H9 (cell line): ENCODE measurements around the gene COCH. TPM values are rescaled to one million over a fixed set of nuclear protein-coding genes. Genes with fewer than 3 reads are reported as not detected.

Experiments
- DNase-seq: peaks from one replicate; pipeline ENCODE4 v3.0.0-alpha.2; 2017
- H2AFZ ChIP-seq: one replicate; pipeline ENCODE4 v1.6.1; 2013; ENCODE audit warnings: mild to moderate bottlenecking, low read length, control low read depth, moderate library complexity
- H2AK5ac ChIP-seq: 2 replicates; pipeline ENCODE4 v1.6.1; 2013; ENCODE audit warnings: low read length, control low read depth, mixed read lengths; ENCODE audit not compliant: insufficient read length
- H2BK120ac ChIP-seq: one replicate; pipeline ENCODE4 v1.6.1; 2013; ENCODE audit warnings: low read depth, mild to moderate bottlenecking, low read length, control low read depth, inconsistent platforms; ENCODE audit not compliant: poor library complexity, severe bottlenecking
- H2BK12ac ChIP-seq: 2 replicates; pipeline ENCODE4 v1.6.1; 2013; ENCODE audit warnings: low read length, control low read depth, mixed read lengths, low read depth; ENCODE audit not compliant: insufficient read length
- H2BK15ac ChIP-seq: 2 replicates; pipeline ENCODE4 v1.6.1; 2013; ENCODE audit warnings: low read depth, low read length, control low read depth
- H2BK20ac ChIP-seq: one replicate; pipeline ENCODE4 v1.6.1; 2013; ENCODE audit warnings: low read depth, mild to moderate bottlenecking, low read length, control low read depth, inconsistent platforms; ENCODE audit not compliant: poor library complexity, severe bottlenecking
- H2BK5ac ChIP-seq: 2 replicates; pipeline ENCODE4 v1.6.1; 2013; ENCODE audit warnings: low read length, control low read depth, mixed read lengths; ENCODE audit not compliant: insufficient read length
- H3K14ac ChIP-seq: 2 replicates; pipeline ENCODE4 v1.6.1; 2013; ENCODE audit warnings: low read length, control low read depth; ENCODE audit not compliant: insufficient read depth
- H3K18ac ChIP-seq: 2 replicates; pipeline ENCODE4 v1.6.1; 2013; ENCODE audit warnings: low read depth, mild to moderate bottlenecking, mixed read lengths, low read length, control low read depth; ENCODE audit not compliant: insufficient read length
- H3K23ac ChIP-seq: 2 replicates; pipeline ENCODE4 v1.6.1; 2013; ENCODE audit warnings: low read length, control low read depth, mixed read lengths, low read depth; ENCODE audit not compliant: insufficient read length
- H3K23me2 ChIP-seq: 2 replicates; pipeline ENCODE4 v1.6.1; 2013; ENCODE audit warnings: low read depth, mild to moderate bottlenecking, mixed read lengths, low read length, control low read depth; ENCODE audit not compliant: insufficient read length, poor library complexity, severe bottlenecking
- H3K27ac ChIP-seq: 2 replicates; pipeline ENCODE4 v1.5.1; 2013; ENCODE audit warnings: low read length, control low read depth, mixed read lengths, low read depth; ENCODE audit not compliant: insufficient read length
- H3K27me3 ChIP-seq: 2 replicates; pipeline ENCODE4 v1.6.1; 2013; ENCODE audit warnings: low read length, control low read depth, inconsistent platforms; ENCODE audit not compliant: insufficient read depth
- H3K4ac ChIP-seq: 2 replicates; pipeline ENCODE4 v1.6.1; 2013; ENCODE audit warnings: low read depth, mild to moderate bottlenecking, control low read depth, inconsistent platforms, low read length, moderate library complexity
- H3K4me1 ChIP-seq: 2 replicates; pipeline ENCODE4 v1.6.1; 2013; ENCODE audit warnings: low read length, control low read depth, inconsistent platforms; ENCODE audit not compliant: insufficient read depth
- H3K4me2 ChIP-seq: 2 replicates; pipeline ENCODE4 v1.6.1; 2013; ENCODE audit warnings: low read length, control low read depth, mixed read lengths; ENCODE audit not compliant: insufficient read length, insufficient read depth
- H3K56ac ChIP-seq: 2 replicates; pipeline ENCODE4 v1.6.1; 2013; ENCODE audit warnings: low read depth, mild to moderate bottlenecking, mixed read lengths, low read length, control low read depth; ENCODE audit not compliant: insufficient read length
- H3K79me1 ChIP-seq: 2 replicates; pipeline ENCODE4 v1.6.1; 2013; ENCODE audit warnings: low read depth, mild to moderate bottlenecking, moderate library complexity, low read length, control low read depth, inconsistent platforms; ENCODE audit not compliant: insufficient read depth, poor library complexity, severe bottlenecking
- H3K79me2 ChIP-seq: 2 replicates; pipeline ENCODE4 v1.6.1; 2013; ENCODE audit warnings: low read length, control low read depth, inconsistent platforms; ENCODE audit not compliant: insufficient read depth
- H3K9ac ChIP-seq: 2 replicates; pipeline ENCODE4 v1.6.1; 2013; ENCODE audit warnings: low read length, control low read depth, mixed read lengths; ENCODE audit not compliant: insufficient read length; ENCODE audit errors: extremely low read depth
- H3K9me3 ChIP-seq: one replicate; pipeline ENCODE4 v1.6.1; 2013; ENCODE audit warnings: low read depth, low read length, inconsistent platforms; ENCODE audit not compliant: control insufficient read depth
- H3T11ph ChIP-seq: one replicate; pipeline ENCODE4 v1.6.1; 2013; ENCODE audit warnings: mild to moderate bottlenecking, low read length, control low read depth, inconsistent platforms
- H4K20me1 ChIP-seq: one replicate; pipeline ENCODE4 v1.6.1; 2013; ENCODE audit not compliant: control insufficient read depth, insufficient read length, insufficient read depth
- H4K5ac ChIP-seq: 2 replicates; pipeline ENCODE4 v1.6.1; 2013; ENCODE audit warnings: low read depth, mild to moderate bottlenecking, mixed read lengths, low read length, control low read depth; ENCODE audit not compliant: insufficient read length
- H4K8ac ChIP-seq: replicated peaks from 2 replicates; pipeline ENCODE4 v1.6.1; 2013; ENCODE audit warnings: low read length, control low read depth, mixed read lengths, low read depth; ENCODE audit not compliant: insufficient read length
- H4K91ac ChIP-seq: 2 replicates; pipeline ENCODE4 v1.6.1; 2013; ENCODE audit warnings: low read depth, mild to moderate bottlenecking, moderate library complexity, mixed read lengths, low read length, control low read depth; ENCODE audit not compliant: insufficient read length
- H3K27ac Mint-ChIP-seq, 3 experiments: 2 replicates in 2 of 3; 3 replicates in 1 of 3; pipeline ENCODE4 v1.8.0; 2020 to 2021; ENCODE audit warnings: mixed read lengths in 3 of 3, mild to moderate bottlenecking in 1 of 3, moderate library complexity in 1 of 3
- H3K27me3 Mint-ChIP-seq: 2 replicates; pipeline ENCODE4 v1.8.0; 2021; ENCODE audit warnings: low read depth, mild to moderate bottlenecking, moderate library complexity, mixed read lengths
- H3K36me3 Mint-ChIP-seq, 3 experiments: 2 replicates in 2 of 3; 3 replicates in 1 of 3; pipeline ENCODE4 v1.8.0; 2020 to 2021; ENCODE audit warnings: low read depth in 3 of 3, mixed read lengths in 3 of 3; ENCODE audit not compliant: insufficient read depth in 1 of 3
- H3K4me1 Mint-ChIP-seq, 2 experiments: 2 replicates each; pipeline ENCODE4 v1.8.0; 2020; ENCODE audit warnings: mixed read lengths in 2 of 2
- H3K4me3 Mint-ChIP-seq, 2 experiments: 2 replicates in 1 of 2; 3 replicates in 1 of 2; pipeline ENCODE4 v1.8.0; 2020 to 2021; ENCODE audit warnings: mild to moderate bottlenecking in 2 of 2, mixed read lengths in 2 of 2, moderate library complexity in 1 of 2
- H3K9me3 Mint-ChIP-seq, 2 experiments: 2 replicates in 1 of 2; 3 replicates in 1 of 2; pipeline ENCODE4 v1.8.0; 2020; ENCODE audit warnings: mild to moderate bottlenecking in 2 of 2, mixed read lengths in 2 of 2, moderate library complexity in 1 of 2
- CTCF ChIP-seq: fragments of 200-600 bp; sonication (generic); conservative IDR thresholded peaks from 3 replicates; pipeline ENCODE4 v1.8.0; 2021; ENCODE audit warnings: antibody characterized with exemption, mild to moderate bottlenecking
- WGBS: extraction: QIAGEN DNeasy Blood & Tissue Kit; methylation state at CpG from one replicate; pipeline ENCODE4 v1.1.7; 2013; ENCODE audit warnings: missing lambda C conversion rate, low lambda C conversion rate, mixed read lengths; ENCODE audit not compliant: insufficient read length; ENCODE audit errors: extremely low coverage; 5-methylcytosine and 5-hydroxymethylcytosine counted together
- total RNA-seq: library from RNA; stranded (reverse); gene quantifications from 2 replicates; pipeline ENCODE4 v1.2.1, GENCODE V29; 2021

COCH gene
- total RNA-seq, 1 experiment from 2014 or later, result 25.8 TPM

DNA sequence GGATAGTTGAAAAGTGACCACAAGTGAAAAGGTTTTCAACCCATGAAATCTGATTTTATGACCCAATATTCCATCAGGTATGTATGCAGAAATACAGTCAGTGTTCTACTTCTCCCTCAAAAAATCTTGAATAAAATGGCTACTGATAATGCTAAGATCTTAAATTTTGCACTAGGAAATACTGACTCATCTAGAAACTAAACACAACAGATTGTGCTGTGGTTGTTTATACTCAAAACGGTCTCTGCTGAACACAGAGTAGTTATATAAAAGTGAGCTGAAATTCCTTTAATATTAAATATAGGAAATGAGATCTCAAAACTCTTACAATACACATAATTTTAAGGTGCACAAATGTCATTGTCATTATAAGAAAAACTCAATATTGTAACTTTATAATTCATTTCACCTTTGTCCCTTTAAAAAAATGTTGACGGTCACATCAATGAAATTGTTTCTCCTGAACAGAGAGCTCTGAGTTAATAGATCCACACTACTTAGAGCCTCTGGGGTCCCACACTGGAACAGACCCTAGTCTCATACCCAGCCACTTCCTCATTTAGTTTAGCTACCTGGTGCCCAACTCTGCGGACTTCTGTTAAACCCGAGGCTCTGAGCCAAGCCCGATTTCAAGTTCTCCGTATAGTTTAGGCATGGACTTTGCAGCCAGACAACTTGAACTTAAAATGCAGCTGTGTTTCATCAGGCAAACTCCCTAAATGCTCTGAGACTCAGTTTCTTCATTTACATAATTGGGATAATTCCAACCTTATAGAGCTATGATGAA, 9.3 kb downstream of the COCH start:
- Mint-ChIP-seq H3K4me1 (no peaks in the 10 kb centered on the region), H3K27ac (no peak overlapping the region), H3K4me3 (no peak overlapping the region), H3K9me3 (no peaks in the 10 kb centered on the region), H3K36me3 (peaks cover 0 to 23% (median 5%) of the 10 kb centered on the region in 3 experiments; a peak in 5 of 7 replicates), H3K27me3 (no peaks in the 10 kb centered on the region)
- H3K27ac ChIP-seq, result no peak overlapping the region
- H3K4me2 ChIP-seq, result no peak overlapping the region
- H3K23me2 ChIP-seq, result no peaks in the 10 kb centered on the region
- H3K18ac ChIP-seq, result no peak overlapping the region
- H3K27me3 ChIP-seq, result no peaks in the 10 kb centered on the region
- no peak for DNase-seq
- no peak overlapping the region for H4K8ac ChIP-seq
- WGBS, result no CpG with 5 or more reads among the region's 6 CpGs
- H3K79me1 ChIP-seq, result no peaks in the 10 kb centered on the region
- H3K9ac ChIP-seq, result no peak overlapping the region
- no peak overlapping the region for H3K23ac ChIP-seq
- no peak overlapping the region for H2BK5ac ChIP-seq
- H3T11ph ChIP-seq, result no peak overlapping the region
- H3K4ac ChIP-seq, result no peak overlapping the region
- H2AK5ac ChIP-seq, result no peak overlapping the region
- H2BK15ac ChIP-seq, result no peak overlapping the region
- no peak overlapping the region for H2BK120ac ChIP-seq
- no peak overlapping the region for H3K14ac ChIP-seq
- no peaks in the 10 kb centered on the region for H4K20me1 ChIP-seq
- TF ChIP-seq CTCF, result no peak
- H2BK20ac ChIP-seq, result no peak overlapping the region
- no peak overlapping the region for H3K56ac ChIP-seq
- H3K9me3 ChIP-seq, result no peaks in the 10 kb centered on the region
- no peaks in the 10 kb centered on the region for H3K79me2 ChIP-seq
- no peak overlapping the region for H2AFZ ChIP-seq
- H2BK12ac ChIP-seq, result no peak overlapping the region
- no peak overlapping the region for H4K5ac ChIP-seq
- H3K4me1 ChIP-seq, result no peaks in the 10 kb centered on the region
- H4K91ac ChIP-seq, result no peak overlapping the region
